HEK293 (cell line): ENCODE data around the gene FAM219B.

Source experiments
- CTCF ChIA-PET: fragments of 350-600 bp; formaldehyde crosslinking; extraction: SDS; loops from one replicate; lab custom pipeline; 2021; ENCODE audit warnings: antibody characterized with exemption; lab: Yijun Ruan, JAX
- POLR2A ChIA-PET: fragments of 300-600 bp; formaldehyde crosslinking; extraction: SDS; loops from one replicate; lab custom pipeline; 2020; ENCODE audit warnings: antibody characterized with exemption, inconsistent platforms; lab: Yijun Ruan, JAX
- H3K27ac ChIP-seq: fragments of 200-500 bp; sonication (Bioruptor generic); 2 replicates; pipeline ENCODE4 v1.5.1; 2014; ENCODE audit warnings: low read depth, low read length, control low read depth, inconsistent platforms; ENCODE audit errors: extremely low read depth
- H3K36me3 ChIP-seq, 2 experiments: fragments of 200-500 bp in 1 of 2; sonication (Bioruptor generic) in 1 of 2; 1 replicate in 1 of 2; 2 replicates in 1 of 2; pipeline ENCODE4 v1.5.1; 2014 to 2017; ENCODE audit warnings: inconsistent platforms in 2 of 2, low read length in 2 of 2; ENCODE audit not compliant: control insufficient read depth in 2 of 2, insufficient read depth in 1 of 2
- H3K4me1 ChIP-seq: fragments of 200-500 bp; sonication (Bioruptor generic); 2 replicates; pipeline ENCODE4 v1.5.1; 2014; ENCODE audit warnings: mild to moderate bottlenecking, low read length, inconsistent platforms; ENCODE audit not compliant: control insufficient read depth, insufficient read depth
- H3K4me3 ChIP-seq: 2 replicates; pipeline ENCODE4 v1.5.1; 2011; ENCODE audit warnings: low read depth, mild to moderate bottlenecking, control low read depth, low read length, moderate library complexity
- H3K9me3 ChIP-seq: fragments of 200-500 bp; sonication (Bioruptor generic); 2 replicates; pipeline ENCODE4 v1.5.1; 2014; ENCODE audit warnings: low read depth, low read length, inconsistent platforms; ENCODE audit not compliant: control insufficient read depth, insufficient read depth
- GFI1B ChIP-seq: fragments of 450-650 bp; formaldehyde crosslinking; IDR thresholded peaks from 2 replicates; pipeline ENCODE4 v1.5.1; 2016; ENCODE audit warnings: missing biosample characterization, missing genetic modification characterization
- YY2 ChIP-seq: fragments of 450-650 bp; formaldehyde crosslinking; IDR thresholded peaks from 2 replicates; pipeline ENCODE4 v1.5.1; 2016; ENCODE audit warnings: missing biosample characterization, missing genetic modification characterization
- ZBTB1 ChIP-seq: fragments of 450-650 bp; formaldehyde crosslinking; IDR thresholded peaks from 2 replicates; pipeline ENCODE4 v1.5.1; 2016; ENCODE audit warnings: missing biosample characterization, missing genetic modification characterization
- ZBTB21 ChIP-seq: fragments of 450-650 bp; formaldehyde crosslinking; IDR thresholded peaks from 2 replicates; pipeline ENCODE4 v1.5.1; 2017; ENCODE audit warnings: missing biosample characterization, missing genetic modification characterization
- ZBTB48 ChIP-seq: fragments of 450-650 bp; formaldehyde crosslinking; IDR thresholded peaks from 2 replicates; pipeline ENCODE4 v1.5.1; 2016; ENCODE audit warnings: missing biosample characterization, missing genetic modification characterization
- ZIC2 ChIP-seq: fragments of 450-650 bp; formaldehyde crosslinking; IDR thresholded peaks from 2 replicates; pipeline ENCODE4 v1.5.1; 2016; ENCODE audit warnings: missing biosample characterization, missing genetic modification characterization
- ZNF133 ChIP-seq: fragments of 450-650 bp; formaldehyde crosslinking; IDR thresholded peaks from 2 replicates; pipeline ENCODE4 v1.5.1; 2016; ENCODE audit warnings: missing biosample characterization, missing genetic modification characterization
- ZNF184 ChIP-seq: fragments of 450-650 bp; IDR thresholded peaks from 2 replicates; pipeline ENCODE4 v1.5.1; 2018; ENCODE audit warnings: missing biosample characterization, mild to moderate bottlenecking, missing genetic modification characterization
- ZNF2 ChIP-seq: fragments of 450-650 bp; formaldehyde crosslinking; IDR thresholded peaks from 2 replicates; pipeline ENCODE4 v1.5.1; 2016; ENCODE audit warnings: missing biosample characterization, missing genetic modification characterization
- ZNF24 ChIP-seq: fragments of 450-650 bp; formaldehyde crosslinking; IDR thresholded peaks from 2 replicates; pipeline ENCODE4 v1.5.1; 2016; ENCODE audit warnings: missing biosample characterization, missing genetic modification characterization
- ZNF394 ChIP-seq: fragments of 450-650 bp; formaldehyde crosslinking; IDR thresholded peaks from 2 replicates; pipeline ENCODE4 v1.5.1; 2016; ENCODE audit warnings: missing biosample characterization, missing genetic modification characterization, mild to moderate bottlenecking, moderate library complexity, borderline replicate concordance
- ZNF558 ChIP-seq: fragments of 450-650 bp; formaldehyde crosslinking; IDR thresholded peaks from 2 replicates; pipeline ENCODE4 v1.5.1; 2016; ENCODE audit warnings: missing biosample characterization, missing genetic modification characterization
- ZNF561 ChIP-seq: fragments of 450-650 bp; IDR thresholded peaks from 2 replicates; pipeline ENCODE4 v1.5.1; 2018; ENCODE audit warnings: missing biosample characterization, missing genetic modification characterization, borderline replicate concordance
- ZNF623 ChIP-seq: fragments of 450-650 bp; formaldehyde crosslinking; IDR thresholded peaks from 2 replicates; pipeline ENCODE4 v1.5.1; 2016; ENCODE audit warnings: missing biosample characterization, missing genetic modification characterization
- ZNF707 ChIP-seq: fragments of 450-650 bp; formaldehyde crosslinking; IDR thresholded peaks from 2 replicates; pipeline ENCODE4 v1.5.1; 2016; ENCODE audit warnings: missing biosample characterization, missing genetic modification characterization
- ZNF837 ChIP-seq: fragments of 450-650 bp; formaldehyde crosslinking; IDR thresholded peaks from 2 replicates; pipeline ENCODE4 v1.5.1; 2016; ENCODE audit warnings: missing biosample characterization, missing genetic modification characterization
- ZNF843 ChIP-seq: fragments of 450-650 bp; formaldehyde crosslinking; IDR thresholded peaks from 2 replicates; pipeline ENCODE4 v1.5.1; 2016; ENCODE audit warnings: missing biosample characterization, missing genetic modification characterization
- ZSCAN23 ChIP-seq: fragments of 450-650 bp; formaldehyde crosslinking; IDR thresholded peaks from 2 replicates; pipeline ENCODE4 v1.5.1; 2016; ENCODE audit warnings: missing biosample characterization, missing genetic modification characterization
- ZSCAN30 ChIP-seq: fragments of 450-650 bp; IDR thresholded peaks from 2 replicates; pipeline ENCODE4 v1.5.1; 2018; ENCODE audit warnings: missing biosample characterization, mild to moderate bottlenecking, missing genetic modification characterization, moderate library complexity
- ZXDB ChIP-seq: fragments of 450-650 bp; formaldehyde crosslinking; IDR thresholded peaks from 2 replicates; pipeline ENCODE4 v1.5.1; 2016; ENCODE audit warnings: missing biosample characterization, missing genetic modification characterization
- TF ChIP-seq, protein P1 (sequence below): fragments of 450-650 bp; formaldehyde crosslinking; IDR thresholded peaks from 2 replicates; pipeline ENCODE4 v1.5.1; 2016; ENCODE audit warnings: missing biosample characterization, missing genetic modification characterization
- TF ChIP-seq, protein P2 (sequence below): fragments of 450-650 bp; formaldehyde crosslinking; IDR thresholded peaks from 2 replicates; pipeline ENCODE4 v1.5.1; 2016; ENCODE audit warnings: missing biosample characterization, missing genetic modification characterization, borderline replicate concordance
- TF ChIP-seq, protein P3 (sequence below): fragments of 450-650 bp; IDR thresholded peaks from 2 replicates; pipeline ENCODE4 v1.5.1; 2018; ENCODE audit warnings: missing biosample characterization, mild to moderate bottlenecking, missing genetic modification characterization
- TF ChIP-seq, protein P4 (sequence below): fragments of 450-650 bp; formaldehyde crosslinking; IDR thresholded peaks from 2 replicates; pipeline ENCODE4 v1.5.1; 2017; ENCODE audit warnings: missing biosample characterization, missing genetic modification characterization

Gene FAM219B, protein sequence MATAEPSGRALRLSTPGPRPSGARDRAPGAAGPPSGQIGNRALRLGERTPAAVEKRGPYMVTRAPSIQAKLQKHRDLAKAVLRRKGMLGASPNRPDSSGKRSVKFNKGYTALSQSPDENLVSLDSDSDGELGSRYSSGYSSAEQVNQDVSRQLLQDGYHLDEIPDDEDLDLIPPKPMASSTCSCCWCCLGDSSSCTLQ

DNA sequence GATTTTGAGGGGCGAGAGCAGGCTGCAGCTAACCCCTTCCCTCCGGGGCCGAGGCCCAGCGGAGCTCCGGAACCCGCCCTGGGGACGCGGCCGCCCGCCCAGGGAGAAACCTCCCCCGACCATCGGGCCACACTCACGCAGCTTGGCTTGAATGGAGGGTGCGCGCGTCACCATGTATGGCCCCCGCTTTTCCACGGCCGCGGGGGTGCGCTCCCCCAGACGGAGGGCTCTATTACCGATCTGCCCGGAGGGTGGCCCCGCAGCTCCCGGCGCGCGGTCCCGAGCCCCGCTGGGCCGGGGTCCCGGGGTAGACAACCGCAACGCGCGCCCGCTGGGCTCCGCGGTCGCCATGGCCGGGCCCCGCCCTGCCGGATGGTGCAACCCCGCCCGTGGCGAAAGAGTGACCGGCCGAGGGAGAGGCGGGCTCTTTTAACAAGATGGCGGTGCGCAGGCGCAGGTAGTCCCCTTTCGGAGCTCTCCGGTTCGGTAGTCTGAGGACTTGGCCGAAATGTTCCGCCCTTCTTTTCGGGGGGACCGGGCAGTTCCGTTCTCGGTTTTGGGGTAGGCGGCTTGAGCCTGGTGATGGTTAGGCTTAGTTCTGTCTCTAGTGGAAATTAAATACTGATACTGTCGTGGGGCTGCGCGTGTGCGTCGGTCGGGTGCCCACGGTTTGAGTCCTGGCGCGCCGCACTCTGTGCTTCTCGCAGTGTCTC, at the start of gene FAM219B:
Gene FAM219B, minus strand, starts transcription at position 402 of the 713 bp plus-strand sequence. Its CDS starts 51 bp downstream, at position 351.
- Histone ChIP-seq H3K4me3 (peak within 1 kb of the TSS; percentile 82), H3K4me1 (peaks cover 3% of the 10 kb centered on the region; the same call in 1 of the 2 replicates), H3K27ac (peak within 1 kb of the TSS; percentile 89), H3K9me3 (no peaks in the 10 kb centered on the region), H3K36me3 (peaks cover 33 to 45% of the 10 kb centered on the region in 2 experiments)
- ChIA-PET CTCF (interaction anchor here (0.6 to 8.7 kb wide), 9 partner anchors 9 to 704 kb away, joined by 3 to 79 read pairs (median 4); partner anchors contain the start of gene STRA6), POLR2A (interaction anchor here (0.5 to 2.5 kb wide), 22 partner anchors 9 to 419 kb away, joined by 3 to 36 read pairs (median 5); partner anchors contain the start of genes COX5A, MPI, RPP25 and SCAMP2)
- TF ChIP-seq, protein P1, sequence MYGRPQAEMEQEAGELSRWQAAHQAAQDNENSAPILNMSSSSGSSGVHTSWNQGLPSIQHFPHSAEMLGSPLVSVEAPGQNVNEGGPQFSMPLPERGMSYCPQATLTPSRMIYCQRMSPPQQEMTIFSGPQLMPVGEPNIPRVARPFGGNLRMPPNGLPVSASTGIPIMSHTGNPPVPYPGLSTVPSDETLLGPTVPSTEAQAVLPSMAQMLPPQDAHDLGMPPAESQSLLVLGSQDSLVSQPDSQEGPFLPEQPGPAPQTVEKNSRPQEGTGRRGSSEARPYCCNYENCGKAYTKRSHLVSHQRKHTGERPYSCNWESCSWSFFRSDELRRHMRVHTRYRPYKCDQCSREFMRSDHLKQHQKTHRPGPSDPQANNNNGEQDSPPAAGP (tag by site-specific recombination) = peak; percentile 22; the same call in 1 of the 2 replicates
- TF ChIP-seq ZNF561 (peak; percentile 73; the same call in 1 of the 2 replicates), ZNF623 (no peak), ZSCAN23 (tag by site-specific recombination) (no peak), ZNF707 (no peak), ZBTB21 (tag by site-specific recombination) (no peak), ZNF837 (tag by site-specific recombination) (no peak), ZBTB1 (tag by site-specific recombination) (no peak), ZNF843 (tag by site-specific recombination) (peak; percentile 42; the same call in 1 of the 2 replicates), YY2 (tag by site-specific recombination) (peak; percentile 60), ZXDB (tag by site-specific recombination) (0 out of 2 replicates have a peak, but pooled peaks have one; percentile 39), ZNF184 (tag by site-specific recombination) (peak; percentile 47; the same call in 1 of the 2 replicates), ZNF394 (tag by site-specific recombination) (peak; percentile 8; the same call in 1 of the 2 replicates), ZNF2 (tag by site-specific recombination) (peak; percentile 6; the same call in 1 of the 2 replicates), ZNF24 (tag by site-specific recombination) (peak; percentile 23; the same call in 1 of the 2 replicates), ZIC2 (peak; percentile 93), ZNF558 (no peak), ZNF133 (tag by site-specific recombination) (no peak), ZBTB48 (tag by site-specific recombination) (no peak), ZSCAN30 (tag by site-specific recombination) (peak; percentile 76), GFI1B (tag by site-specific recombination) (no peak)
- TF ChIP-seq, protein P2, sequence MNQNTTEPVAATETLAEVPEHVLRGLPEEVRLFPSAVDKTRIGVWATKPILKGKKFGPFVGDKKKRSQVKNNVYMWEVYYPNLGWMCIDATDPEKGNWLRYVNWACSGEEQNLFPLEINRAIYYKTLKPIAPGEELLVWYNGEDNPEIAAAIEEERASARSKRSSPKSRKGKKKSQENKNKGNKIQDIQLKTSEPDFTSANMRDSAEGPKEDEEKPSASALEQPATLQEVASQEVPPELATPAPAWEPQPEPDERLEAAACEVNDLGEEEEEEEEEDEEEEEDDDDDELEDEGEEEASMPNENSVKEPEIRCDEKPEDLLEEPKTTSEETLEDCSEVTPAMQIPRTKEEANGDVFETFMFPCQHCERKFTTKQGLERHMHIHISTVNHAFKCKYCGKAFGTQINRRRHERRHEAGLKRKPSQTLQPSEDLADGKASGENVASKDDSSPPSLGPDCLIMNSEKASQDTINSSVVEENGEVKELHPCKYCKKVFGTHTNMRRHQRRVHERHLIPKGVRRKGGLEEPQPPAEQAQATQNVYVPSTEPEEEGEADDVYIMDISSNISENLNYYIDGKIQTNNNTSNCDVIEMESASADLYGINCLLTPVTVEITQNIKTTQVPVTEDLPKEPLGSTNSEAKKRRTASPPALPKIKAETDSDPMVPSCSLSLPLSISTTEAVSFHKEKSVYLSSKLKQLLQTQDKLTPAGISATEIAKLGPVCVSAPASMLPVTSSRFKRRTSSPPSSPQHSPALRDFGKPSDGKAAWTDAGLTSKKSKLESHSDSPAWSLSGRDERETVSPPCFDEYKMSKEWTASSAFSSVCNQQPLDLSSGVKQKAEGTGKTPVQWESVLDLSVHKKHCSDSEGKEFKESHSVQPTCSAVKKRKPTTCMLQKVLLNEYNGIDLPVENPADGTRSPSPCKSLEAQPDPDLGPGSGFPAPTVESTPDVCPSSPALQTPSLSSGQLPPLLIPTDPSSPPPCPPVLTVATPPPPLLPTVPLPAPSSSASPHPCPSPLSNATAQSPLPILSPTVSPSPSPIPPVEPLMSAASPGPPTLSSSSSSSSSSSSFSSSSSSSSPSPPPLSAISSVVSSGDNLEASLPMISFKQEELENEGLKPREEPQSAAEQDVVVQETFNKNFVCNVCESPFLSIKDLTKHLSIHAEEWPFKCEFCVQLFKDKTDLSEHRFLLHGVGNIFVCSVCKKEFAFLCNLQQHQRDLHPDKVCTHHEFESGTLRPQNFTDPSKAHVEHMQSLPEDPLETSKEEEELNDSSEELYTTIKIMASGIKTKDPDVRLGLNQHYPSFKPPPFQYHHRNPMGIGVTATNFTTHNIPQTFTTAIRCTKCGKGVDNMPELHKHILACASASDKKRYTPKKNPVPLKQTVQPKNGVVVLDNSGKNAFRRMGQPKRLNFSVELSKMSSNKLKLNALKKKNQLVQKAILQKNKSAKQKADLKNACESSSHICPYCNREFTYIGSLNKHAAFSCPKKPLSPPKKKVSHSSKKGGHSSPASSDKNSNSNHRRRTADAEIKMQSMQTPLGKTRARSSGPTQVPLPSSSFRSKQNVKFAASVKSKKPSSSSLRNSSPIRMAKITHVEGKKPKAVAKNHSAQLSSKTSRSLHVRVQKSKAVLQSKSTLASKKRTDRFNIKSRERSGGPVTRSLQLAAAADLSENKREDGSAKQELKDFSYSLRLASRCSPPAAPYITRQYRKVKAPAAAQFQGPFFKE (tag by site-specific recombination) = no peak
- TF ChIP-seq, protein P3, sequence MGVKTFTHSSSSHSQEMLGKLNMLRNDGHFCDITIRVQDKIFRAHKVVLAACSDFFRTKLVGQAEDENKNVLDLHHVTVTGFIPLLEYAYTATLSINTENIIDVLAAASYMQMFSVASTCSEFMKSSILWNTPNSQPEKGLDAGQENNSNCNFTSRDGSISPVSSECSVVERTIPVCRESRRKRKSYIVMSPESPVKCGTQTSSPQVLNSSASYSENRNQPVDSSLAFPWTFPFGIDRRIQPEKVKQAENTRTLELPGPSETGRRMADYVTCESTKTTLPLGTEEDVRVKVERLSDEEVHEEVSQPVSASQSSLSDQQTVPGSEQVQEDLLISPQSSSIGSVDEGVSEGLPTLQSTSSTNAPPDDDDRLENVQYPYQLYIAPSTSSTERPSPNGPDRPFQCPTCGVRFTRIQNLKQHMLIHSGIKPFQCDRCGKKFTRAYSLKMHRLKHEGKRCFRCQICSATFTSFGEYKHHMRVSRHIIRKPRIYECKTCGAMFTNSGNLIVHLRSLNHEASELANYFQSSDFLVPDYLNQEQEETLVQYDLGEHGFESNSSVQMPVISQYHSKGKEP = peak; percentile 49; the same call in 1 of the 2 replicates
- TF ChIP-seq, protein P4, sequence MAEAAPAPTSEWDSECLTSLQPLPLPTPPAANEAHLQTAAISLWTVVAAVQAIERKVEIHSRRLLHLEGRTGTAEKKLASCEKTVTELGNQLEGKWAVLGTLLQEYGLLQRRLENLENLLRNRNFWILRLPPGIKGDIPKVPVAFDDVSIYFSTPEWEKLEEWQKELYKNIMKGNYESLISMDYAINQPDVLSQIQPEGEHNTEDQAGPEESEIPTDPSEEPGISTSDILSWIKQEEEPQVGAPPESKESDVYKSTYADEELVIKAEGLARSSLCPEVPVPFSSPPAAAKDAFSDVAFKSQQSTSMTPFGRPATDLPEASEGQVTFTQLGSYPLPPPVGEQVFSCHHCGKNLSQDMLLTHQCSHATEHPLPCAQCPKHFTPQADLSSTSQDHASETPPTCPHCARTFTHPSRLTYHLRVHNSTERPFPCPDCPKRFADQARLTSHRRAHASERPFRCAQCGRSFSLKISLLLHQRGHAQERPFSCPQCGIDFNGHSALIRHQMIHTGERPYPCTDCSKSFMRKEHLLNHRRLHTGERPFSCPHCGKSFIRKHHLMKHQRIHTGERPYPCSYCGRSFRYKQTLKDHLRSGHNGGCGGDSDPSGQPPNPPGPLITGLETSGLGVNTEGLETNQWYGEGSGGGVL (tag by site-specific recombination) = peak; percentile 87
